ENCODE data around the gene RASAL2.

GRCh38 chr1:178093494-178093950 lies 382 bp upstream of the RASAL2 start:
- no peak for TF ChIP-seq POLR2A (IDR thresholded peaks at IDR 0.05)
- peak in 1 of 6 experiments; percentile 1 for TF ChIP-seq CTCF (IDR thresholded peaks at IDR 0.05)

Data from thyroid gland (tissue), 4 donors.